Mesodermal cell (in vitro differentiated cells): ENCODE results near the gene RHOBTB1. TPM values are rescaled to one million over a fixed set of nuclear protein-coding genes. Genes with fewer than 3 reads are reported as not detected.

Source experiments
- H3K27ac ChIP-seq: 2 replicates; pipeline ENCODE4 v1.7.0; 2013; ENCODE audit warnings: mild to moderate bottlenecking, low read depth, low read length, moderate library complexity; ENCODE audit not compliant: severe bottlenecking
- H3K36me3 ChIP-seq: 2 replicates; pipeline ENCODE4 v1.7.1; 2013; ENCODE audit warnings: mild to moderate bottlenecking, low read length, moderate library complexity; ENCODE audit not compliant: control insufficient read depth, insufficient read depth
- H3K4me1 ChIP-seq: one replicate; pipeline ENCODE4 v1.7.1; 2013; ENCODE audit warnings: mild to moderate bottlenecking, low read length; ENCODE audit not compliant: insufficient read depth, control insufficient read depth, poor library complexity, severe bottlenecking
- H3K4me3 ChIP-seq: 2 replicates; pipeline ENCODE4 v1.7.0; 2013; ENCODE audit warnings: low read length, control low read depth, mild to moderate bottlenecking; ENCODE audit not compliant: insufficient read depth, poor library complexity, severe bottlenecking; ENCODE audit errors: extremely low read depth
- H3K9me3 ChIP-seq: 2 replicates; pipeline ENCODE4 v1.7.1; 2013; ENCODE audit warnings: mild to moderate bottlenecking, low read length, moderate library complexity; ENCODE audit not compliant: control insufficient read depth
- WGBS, 2 experiments: methylation state at CpG; one replicate each; pipeline ENCODE4 v1.1.5; 2013; ENCODE audit warnings: missing lambda C conversion rate in 2 of 2; ENCODE audit not compliant: insufficient coverage in 2 of 2; 5-methylcytosine and 5-hydroxymethylcytosine counted together
- polyA plus RNA-seq, 2 experiments: library from polyadenylated mRNA; stranded (reverse); fragments of 50-300 nt; gene quantifications; one replicate each; pipeline ENCODE4 v1.2.3, GENCODE V29; 2013

Gene RHOBTB1, protein sequence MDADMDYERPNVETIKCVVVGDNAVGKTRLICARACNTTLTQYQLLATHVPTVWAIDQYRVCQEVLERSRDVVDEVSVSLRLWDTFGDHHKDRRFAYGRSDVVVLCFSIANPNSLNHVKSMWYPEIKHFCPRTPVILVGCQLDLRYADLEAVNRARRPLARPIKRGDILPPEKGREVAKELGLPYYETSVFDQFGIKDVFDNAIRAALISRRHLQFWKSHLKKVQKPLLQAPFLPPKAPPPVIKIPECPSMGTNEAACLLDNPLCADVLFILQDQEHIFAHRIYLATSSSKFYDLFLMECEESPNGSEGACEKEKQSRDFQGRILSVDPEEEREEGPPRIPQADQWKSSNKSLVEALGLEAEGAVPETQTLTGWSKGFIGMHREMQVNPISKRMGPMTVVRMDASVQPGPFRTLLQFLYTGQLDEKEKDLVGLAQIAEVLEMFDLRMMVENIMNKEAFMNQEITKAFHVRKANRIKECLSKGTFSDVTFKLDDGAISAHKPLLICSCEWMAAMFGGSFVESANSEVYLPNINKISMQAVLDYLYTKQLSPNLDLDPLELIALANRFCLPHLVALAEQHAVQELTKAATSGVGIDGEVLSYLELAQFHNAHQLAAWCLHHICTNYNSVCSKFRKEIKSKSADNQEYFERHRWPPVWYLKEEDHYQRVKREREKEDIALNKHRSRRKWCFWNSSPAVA
- 44.2 TPM for polyA plus RNA-seq (2013, experiment 1 of 2)
- 45.3 TPM for polyA plus RNA-seq (2013, experiment 2 of 2)

DNA sequence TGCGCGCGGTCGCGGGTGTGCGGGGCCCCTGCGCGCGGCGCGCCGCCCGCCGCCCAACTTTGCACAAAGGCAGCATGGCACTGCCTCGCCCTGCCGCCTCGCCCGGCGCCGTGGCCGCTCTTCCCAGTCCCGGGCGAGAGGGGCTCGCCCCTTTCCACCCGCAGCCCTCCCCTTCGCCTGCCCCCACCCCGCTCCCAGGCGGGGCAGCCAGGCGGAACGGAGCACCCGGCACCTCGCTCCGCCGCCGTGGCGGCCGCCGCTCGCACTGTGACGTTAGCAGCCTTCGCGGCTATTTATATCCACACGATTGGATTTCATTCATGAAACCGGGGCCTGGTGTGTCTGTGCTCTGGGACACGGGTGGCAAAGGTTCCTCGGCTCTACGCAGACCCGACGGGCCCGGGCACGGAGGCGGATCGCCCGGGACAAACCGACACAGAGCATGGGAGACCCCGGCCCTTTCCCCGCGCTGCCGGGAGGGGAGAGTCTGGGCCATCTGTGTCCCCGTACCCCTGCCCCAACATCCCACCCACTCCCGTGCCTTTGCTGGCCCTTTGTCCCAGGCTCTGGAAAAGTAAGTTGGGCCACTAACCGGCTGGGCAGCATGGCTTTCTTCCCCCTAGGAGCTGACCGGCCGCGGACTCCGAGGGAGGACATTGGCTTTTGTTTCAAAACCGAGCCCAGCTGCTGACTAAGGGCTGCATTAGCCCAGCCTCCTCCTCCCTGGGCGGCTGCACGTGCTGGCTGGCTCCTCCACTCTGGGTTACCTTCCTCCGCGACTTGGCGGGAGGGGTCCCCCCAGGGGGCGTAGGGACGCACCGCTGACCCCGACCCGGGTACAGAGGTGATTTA lies at the start of gene RHOBTB1:
Gene RHOBTB1, minus strand, starts transcription at position 128 of the 852 bp plus-strand sequence. CDS start 32,643 bp downstream, outside the sequence.
- peak within 1 kb of the TSS; percentile 76 for H3K4me3 ChIP-seq
- 1% methylated on average over 45 to 62 of the region's 77 CpGs for WGBS, 2 experiments
- H3K27ac ChIP-seq, result peak within 1 kb of the TSS; percentile 98
- no peaks in the 10 kb centered on the region for H3K9me3 ChIP-seq
- H3K4me1 ChIP-seq, result no peaks in the 10 kb centered on the region
- peaks cover 3% of the 10 kb centered on the region for H3K36me3 ChIP-seq

DNA sequence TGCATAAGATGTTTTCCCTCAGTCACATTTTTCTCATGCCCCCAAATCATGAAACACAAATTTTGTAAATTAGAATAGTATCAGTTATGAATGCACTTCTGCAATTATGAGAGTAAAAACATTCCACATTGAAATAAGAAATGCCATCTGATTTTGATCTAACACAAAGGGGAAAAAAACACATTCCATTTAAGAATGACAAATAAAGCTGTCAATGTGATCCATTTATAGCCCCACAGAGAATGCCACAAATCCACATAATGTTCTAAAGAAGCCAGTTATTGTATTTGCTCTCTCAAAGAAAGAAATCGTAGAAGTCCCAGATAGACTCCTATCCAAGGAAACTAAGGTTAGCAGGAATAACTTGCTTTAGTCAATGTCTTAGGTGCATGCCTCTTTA lies 48.7 kb upstream of the RHOBTB1 start:
- Histone ChIP-seq H3K4me3 (no peak overlapping the region), H3K27ac (no peak overlapping the region), H3K9me3 (peaks cover 3% of the 10 kb centered on the region), H3K4me1 (no peaks in the 10 kb centered on the region), H3K36me3 (no peaks in the 10 kb centered on the region)
- 89% methylated on average over 1 of the region's 1 CpG; no CpG with 5 or more reads in 1 of the 2 experiments for WGBS, 2 experiments

DNA sequence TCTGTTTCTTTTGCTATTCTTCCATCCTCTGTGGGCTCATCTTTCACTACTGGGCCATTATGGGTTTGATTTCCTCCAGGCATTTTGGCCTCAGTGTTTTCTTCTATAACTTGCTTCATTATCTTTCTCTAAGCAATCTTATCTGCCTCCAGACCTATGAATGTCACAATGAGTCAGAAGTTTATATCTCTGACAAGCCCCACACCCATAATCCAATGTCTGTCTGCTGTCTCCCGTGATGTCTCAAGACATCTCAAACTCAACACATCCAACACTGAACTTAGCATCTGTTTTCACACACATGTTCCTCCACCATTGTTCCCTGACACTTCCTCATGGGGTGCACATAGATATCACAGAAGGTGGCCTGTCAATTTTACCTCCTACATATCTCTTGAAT lies 46.7 kb upstream of the RHOBTB1 start:
- H3K4me3 ChIP-seq, result no peak overlapping the region
- H3K4me1 ChIP-seq, result no peaks in the 10 kb centered on the region
- WGBS, 2 experiments, result 95 to 100% methylated on average over 1 of the region's 1 CpG
- H3K27ac ChIP-seq, result peak overlapping the region; percentile 1
- no peaks in the 10 kb centered on the region for H3K36me3 ChIP-seq
- H3K9me3 ChIP-seq, result peaks cover 3% of the 10 kb centered on the region

DNA sequence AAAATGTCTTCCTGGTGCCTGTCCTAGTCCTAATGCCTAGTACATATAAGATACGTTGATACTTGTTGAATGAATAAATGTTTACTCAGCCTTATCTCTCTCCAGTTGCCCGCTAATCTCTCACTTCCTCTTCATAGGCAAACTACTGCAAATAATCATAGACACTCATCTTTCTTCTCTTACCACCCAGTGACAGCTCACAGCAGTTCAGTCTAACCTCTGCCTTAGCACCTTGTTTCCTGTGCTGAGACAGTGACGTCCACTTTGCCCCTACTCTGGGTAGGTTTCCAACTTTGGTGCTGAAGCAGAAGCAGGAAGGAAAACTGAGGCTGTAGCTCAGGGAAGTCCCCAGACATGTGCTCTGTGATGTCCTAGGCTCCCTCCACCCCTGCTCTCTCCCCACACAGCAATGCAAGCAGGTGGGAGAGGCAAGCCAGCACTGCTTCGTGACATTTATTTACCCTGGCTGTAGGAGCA lies 45.5 kb upstream of the RHOBTB1 start:
- H3K36me3 ChIP-seq, result no peaks in the 10 kb centered on the region
- peaks cover 3% of the 10 kb centered on the region for H3K9me3 ChIP-seq
- H3K4me1 ChIP-seq, result no peaks in the 10 kb centered on the region
- H3K4me3 ChIP-seq, result no peak overlapping the region
- 90% methylated on average over 2 of the region's 4 CpGs for WGBS, 2 experiments
- no peak overlapping the region for H3K27ac ChIP-seq

DNA sequence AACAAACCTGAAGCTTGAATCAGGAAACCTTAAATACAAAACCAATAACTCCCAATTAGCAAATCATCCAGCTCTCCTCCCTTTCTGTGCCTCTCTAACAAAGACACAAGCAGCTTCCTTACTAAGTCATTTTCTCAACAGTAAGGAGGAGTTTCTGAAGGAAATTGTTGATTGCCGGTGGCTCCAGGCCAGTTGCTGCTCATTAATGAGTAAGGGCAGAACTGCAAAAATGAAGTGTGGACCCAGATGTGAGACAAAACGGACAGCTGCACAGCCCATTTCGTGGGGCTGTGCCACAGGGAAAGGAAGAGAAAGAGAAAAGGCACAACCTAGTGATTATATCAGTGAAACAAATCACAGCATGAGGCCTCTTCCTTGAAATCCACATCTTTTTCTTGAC lies 42.8 kb upstream of the RHOBTB1 start:
- no peaks in the 10 kb centered on the region for H3K4me1 ChIP-seq
- no peak overlapping the region for H3K4me3 ChIP-seq
- H3K36me3 ChIP-seq, result no peaks in the 10 kb centered on the region
- WGBS, 2 experiments, result 76 to 88% methylated on average over 2 to 3 of the region's 3 CpGs
- peaks cover 3% of the 10 kb centered on the region for H3K9me3 ChIP-seq
- H3K27ac ChIP-seq, result peak overlapping the region; percentile 57

DNA sequence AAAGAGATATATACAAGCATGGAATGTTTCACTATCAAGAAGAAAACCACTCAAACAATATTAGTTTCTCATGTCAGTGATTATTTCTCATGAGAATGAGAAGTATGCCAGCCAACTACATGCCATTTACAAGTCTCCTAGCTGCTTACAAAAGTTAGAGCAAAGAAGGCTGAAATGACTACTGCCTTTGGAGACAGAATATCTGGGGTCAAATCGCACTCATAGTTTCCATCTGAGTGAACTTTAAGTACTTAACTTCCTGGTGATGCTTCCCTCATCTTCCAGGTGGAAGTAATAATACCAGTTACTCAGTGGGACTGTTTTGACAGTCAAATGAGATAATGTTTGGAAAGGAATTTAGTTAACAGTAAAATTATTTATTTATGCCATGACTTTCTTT lies 42.0 kb upstream of the RHOBTB1 start:
- Histone ChIP-seq H3K4me3 (no peak overlapping the region), H3K36me3 (no peaks in the 10 kb centered on the region), H3K9me3 (peaks cover 3% of the 10 kb centered on the region), H3K27ac (no peak overlapping the region), H3K4me1 (no peaks in the 10 kb centered on the region)
- WGBS, 2 experiments, result 83% methylated on average over 1 of the region's 1 CpG; no CpG with 5 or more reads in 1 of the 2 experiments

DNA sequence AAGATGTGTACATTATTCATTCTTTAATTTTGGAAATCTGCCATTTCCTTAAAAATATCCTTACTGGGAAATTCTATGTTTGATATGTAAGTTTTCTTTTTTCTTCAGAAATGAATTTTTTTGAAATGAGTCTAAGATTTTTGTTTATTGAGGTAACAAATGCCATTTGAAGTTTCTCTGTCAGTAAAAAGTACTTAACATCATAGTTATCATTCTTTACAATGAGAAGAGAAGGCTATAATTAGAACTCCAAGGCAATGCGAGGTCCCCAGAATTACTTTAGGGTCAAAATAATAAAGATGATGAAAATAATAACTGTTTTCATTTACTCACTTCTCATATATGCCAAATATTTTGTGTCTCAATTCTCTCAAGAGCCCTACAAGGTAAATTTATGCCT lies 37.0 kb upstream of the RHOBTB1 start:
- Histone ChIP-seq H3K4me3 (no peak overlapping the region), H3K9me3 (no peaks in the 10 kb centered on the region), H3K36me3 (no peaks in the 10 kb centered on the region), H3K4me1 (peaks cover 9% of the 10 kb centered on the region), H3K27ac (no peak overlapping the region)
- WGBS, 2 experiments, result no CpG with 5 or more reads among the region's 1 CpG

DNA sequence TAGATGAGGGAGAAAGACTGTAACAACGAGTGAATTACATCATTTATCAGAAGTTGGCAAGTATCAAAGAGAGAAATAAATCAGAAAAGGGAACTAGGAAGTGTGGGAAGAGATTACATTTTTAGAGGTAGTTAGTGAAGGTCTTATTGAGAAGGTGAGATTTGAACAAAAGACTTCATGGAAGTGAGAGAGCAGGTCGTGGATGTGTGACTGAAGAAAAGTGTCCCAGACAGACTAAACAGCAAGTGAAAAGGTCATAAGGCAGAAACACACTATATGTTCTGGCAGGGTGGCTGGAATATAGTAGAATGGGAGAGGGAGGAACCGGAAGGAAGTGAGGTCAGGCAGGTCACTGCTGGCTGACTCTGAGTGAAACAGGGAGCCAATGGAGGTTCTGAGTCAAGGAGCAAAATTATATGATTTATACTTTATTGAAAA lies 35.7 kb upstream of the RHOBTB1 start:
- WGBS, 2 experiments, result 91 to 93% methylated on average over 3 of the region's 3 CpGs
- Histone ChIP-seq H3K36me3 (no peaks in the 10 kb centered on the region), H3K4me3 (no peak overlapping the region), H3K9me3 (no peaks in the 10 kb centered on the region), H3K4me1 (peaks cover 9% of the 10 kb centered on the region), H3K27ac (no peak overlapping the region)

DNA sequence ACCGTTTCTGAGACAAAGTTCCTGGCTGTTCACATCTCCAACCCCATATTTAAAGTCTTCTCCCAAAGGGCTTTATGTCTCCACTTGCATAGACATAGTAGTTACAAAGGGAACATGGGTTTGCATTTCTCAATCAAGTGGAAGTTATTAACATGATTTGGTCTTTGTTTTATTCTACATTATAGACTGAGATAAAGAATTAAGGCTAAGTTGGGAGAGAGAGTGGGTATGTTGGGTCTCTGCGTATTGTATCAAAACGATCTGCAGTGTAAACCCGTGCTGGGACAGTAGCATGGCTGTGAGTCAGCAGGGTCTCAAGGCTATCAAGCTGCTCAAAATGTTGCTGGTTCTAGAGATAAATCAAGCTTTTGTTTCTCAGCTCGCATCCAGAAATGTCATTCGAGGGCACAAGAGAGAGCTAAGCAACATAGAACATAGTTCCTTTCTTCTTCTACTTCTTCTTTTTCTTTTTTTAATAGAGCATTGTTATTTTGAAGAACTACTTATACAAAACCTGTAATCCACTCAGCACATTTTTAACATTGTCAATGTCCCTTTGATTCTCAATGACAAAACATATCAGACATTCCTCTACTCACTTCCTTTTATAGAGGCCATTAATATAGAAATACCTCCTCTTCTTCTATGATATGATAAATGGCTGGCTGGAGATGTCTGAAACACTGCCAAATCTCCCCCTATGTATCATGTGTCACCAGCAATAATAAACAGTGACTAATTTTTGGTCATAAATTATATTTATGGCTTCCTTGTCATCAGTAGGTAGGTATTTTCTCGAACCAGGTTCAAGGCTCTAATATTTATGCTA lies 34.5 kb upstream of the RHOBTB1 start:
- H3K27ac ChIP-seq, result peak overlapping the region; percentile 71
- 71 to 84% methylated on average over 4 to 5 of the region's 7 CpGs for WGBS, 2 experiments
- no peaks in the 10 kb centered on the region for H3K9me3 ChIP-seq
- no peaks in the 10 kb centered on the region for H3K36me3 ChIP-seq
- no peak overlapping the region for H3K4me3 ChIP-seq
- peaks cover 9% of the 10 kb centered on the region for H3K4me1 ChIP-seq
